Kidney capillary endothelial cell (primary cell): ENCODE results near the gene ACO2.
A peak's percentile ranks its signal among the peaks of the same experiment; 100 is the strongest.
"Not testable (repeated sequence)": the region's sequence is repeated elsewhere in the genome, so short reads cannot be mapped to it uniquely, and the experiment has no call there.

ENCODE experiments used
- DNase-seq: peaks from one replicate; pipeline ENCODE4 v3.0.0-alpha.2; 2018; ENCODE audit warnings: low spot score

The ACO2 gene

GRCh38 chr22:41448189-41448808 is 20.6 kb upstream of the ACO2 start:
- DNase-seq = peak; percentile 98

GRCh38 chr22:41458161-41458728 is 10.7 kb upstream of the ACO2 start:
- no peak for DNase-seq

- no peak for DNase-seq
Observed at GRCh38 chr22:41459431-41459830, 9.5 kb upstream of the ACO2 start.

GRCh38 chr22:41460071-41460470 is 8.8 kb upstream of the ACO2 start:
- DNase-seq = not testable (repeated sequence)

GRCh38 chr22:41461901-41462300 is 7.0 kb upstream of the ACO2 start:
- DNase-seq = no peak

- no peak for DNase-seq
Observed at GRCh38 chr22:41469218-41469851, 418 bp downstream of the ACO2 start.

- no peak for DNase-seq
Observed at GRCh38 chr22:41470886-41471285, 2.0 kb downstream of the ACO2 start.

- no peak for DNase-seq
Observed at GRCh38 chr22:41471568-41471967, 2.7 kb downstream of the ACO2 start.

- DNase-seq = no peak
Observed at GRCh38 chr22:41474872-41475451, 6.0 kb downstream of the ACO2 start.

- no peak for DNase-seq
Observed at GRCh38 chr22:41478473-41478872, 9.6 kb downstream of the ACO2 start.

- DNase-seq = no peak
Observed at GRCh38 chr22:41478891-41479521, 10.1 kb downstream of the ACO2 start.

- DNase-seq = no peak
Observed at GRCh38 chr22:41479671-41480396, 10.9 kb downstream of the ACO2 start.

- DNase-seq = no peak
Observed at GRCh38 chr22:41480397-41480735, 11.4 kb downstream of the ACO2 start.

- DNase-seq = no peak
Observed at GRCh38 chr22:41481131-41481830, 12.4 kb downstream of the ACO2 start.

- DNase-seq = no peak
Observed at GRCh38 chr22:41481925-41482318, 13.0 kb downstream of the ACO2 start.

- no peak for DNase-seq
Observed at GRCh38 chr22:41482319-41482935, 13.5 kb downstream of the ACO2 start.

GRCh38 chr22:41485033-41485432 is 16.1 kb downstream of the ACO2 start:
- no peak for DNase-seq

- DNase-seq = no peak
Observed at GRCh38 chr22:41487037-41487935, 18.4 kb downstream of the ACO2 start.

GRCh38 chr22:41488076-41488475 is 19.2 kb downstream of the ACO2 start:
- DNase-seq = no peak
